Measurements from ENCODE around the gene PSMD3. TPM values are rescaled to one million over a fixed set of nuclear protein-coding genes. Genes with fewer than 3 reads are reported as not detected.

The PSMD3 gene
- total and polyA plus RNA-seq, 2 donors (not counting 1 experiment from before 2014, with no cell fraction given) = 55.5 to 66.9 TPM

GRCh38 chr17:40015998-40016985, 35.7 kb downstream of the PSMD3 start:
- H2AFZ ChIP-seq (ENCODE audit: low read length) = no peak overlapping the region
- H3K27me3 ChIP-seq (ENCODE audit: control insufficient read depth, insufficient read depth, low read length) = no peaks in the 10 kb centered on the region
- H4K20me1 ChIP-seq (ENCODE audit: control insufficient read depth, extremely low read depth, insufficient read depth, low read length) = no peaks in the 10 kb centered on the region
- no peak overlapping the region for H3K27ac ChIP-seq (ENCODE audit: insufficient read depth, low read length)
- no peaks in the 10 kb centered on the region for H3K9me3 ChIP-seq (ENCODE audit: control insufficient read depth, insufficient read depth, low read depth, low read length)
- peaks cover 7% of the 10 kb centered on the region for H3K36me3 ChIP-seq (ENCODE audit: control insufficient read depth, insufficient read depth, low read length)
- DNase-seq (ENCODE audit: low read depth in 2 of 2) = no peak
- no peak overlapping the region for H3K9ac ChIP-seq (ENCODE audit: insufficient read depth, low read length)
- no peak overlapping the region for H3K4me2 ChIP-seq (ENCODE audit: extremely low read depth, insufficient read depth, low read length)
- no peaks in the 10 kb centered on the region for H3K79me2 ChIP-seq (ENCODE audit: control insufficient read depth, insufficient read depth, low read length)
- H3K4me1 ChIP-seq (ENCODE audit: control insufficient read depth, extremely low read depth, insufficient read depth, low read length) = peaks cover 19% of the 10 kb centered on the region
- no peak for TF ChIP-seq EZH2 (IDR thresholded peaks at IDR 0.05; ENCODE audit: low read length, missing control alignments)
- TF ChIP-seq, protein P1, sequence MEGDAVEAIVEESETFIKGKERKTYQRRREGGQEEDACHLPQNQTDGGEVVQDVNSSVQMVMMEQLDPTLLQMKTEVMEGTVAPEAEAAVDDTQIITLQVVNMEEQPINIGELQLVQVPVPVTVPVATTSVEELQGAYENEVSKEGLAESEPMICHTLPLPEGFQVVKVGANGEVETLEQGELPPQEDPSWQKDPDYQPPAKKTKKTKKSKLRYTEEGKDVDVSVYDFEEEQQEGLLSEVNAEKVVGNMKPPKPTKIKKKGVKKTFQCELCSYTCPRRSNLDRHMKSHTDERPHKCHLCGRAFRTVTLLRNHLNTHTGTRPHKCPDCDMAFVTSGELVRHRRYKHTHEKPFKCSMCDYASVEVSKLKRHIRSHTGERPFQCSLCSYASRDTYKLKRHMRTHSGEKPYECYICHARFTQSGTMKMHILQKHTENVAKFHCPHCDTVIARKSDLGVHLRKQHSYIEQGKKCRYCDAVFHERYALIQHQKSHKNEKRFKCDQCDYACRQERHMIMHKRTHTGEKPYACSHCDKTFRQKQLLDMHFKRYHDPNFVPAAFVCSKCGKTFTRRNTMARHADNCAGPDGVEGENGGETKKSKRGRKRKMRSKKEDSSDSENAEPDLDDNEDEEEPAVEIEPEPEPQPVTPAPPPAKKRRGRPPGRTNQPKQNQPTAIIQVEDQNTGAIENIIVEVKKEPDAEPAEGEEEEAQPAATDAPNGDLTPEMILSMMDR (conservative IDR thresholded peaks at IDR 0.05 in 1 of 2, IDR thresholded peaks at IDR 0.05 in 1 of 2; ENCODE audit: low read depth in 1 of 2, low read length in 2 of 2) = no peak
- H3K4me3 ChIP-seq (replicated peaks in 1 of 4; ENCODE audit: control extremely low read depth in 1 of 4, insufficient read depth in 1 of 4, low read depth in 3 of 4, low read length in 4 of 4) = no peak overlapping the region

DNA sequence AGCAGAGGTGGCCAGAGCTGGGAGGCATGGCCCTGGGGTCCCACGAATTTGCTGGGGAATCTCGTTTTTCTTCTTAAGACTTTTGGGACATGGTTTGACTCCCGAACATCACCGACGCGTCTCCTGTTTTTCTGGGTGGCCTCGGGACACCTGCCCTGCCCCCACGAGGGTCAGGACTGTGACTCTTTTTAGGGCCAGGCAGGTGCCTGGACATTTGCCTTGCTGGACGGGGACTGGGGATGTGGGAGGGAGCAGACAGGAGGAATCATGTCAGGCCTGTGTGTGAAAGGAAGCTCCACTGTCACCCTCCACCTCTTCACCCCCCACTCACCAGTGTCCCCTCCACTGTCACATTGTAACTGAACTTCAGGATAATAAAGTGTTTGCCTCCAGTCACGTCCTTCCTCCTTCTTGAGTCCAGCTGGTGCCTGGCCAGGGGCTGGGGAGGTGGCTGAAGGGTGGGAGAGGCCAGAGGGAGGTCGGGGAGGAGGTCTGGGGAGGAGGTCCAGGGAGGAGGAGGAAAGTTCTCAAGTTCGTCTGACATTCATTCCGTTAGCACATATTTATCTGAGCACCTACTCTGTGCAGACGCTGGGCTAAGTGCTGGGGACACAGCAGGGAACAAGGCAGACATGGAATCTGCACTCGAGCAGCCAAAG, 36.9 kb downstream of the PSMD3 start:
- TF ChIP-seq, protein P1 (conservative IDR thresholded peaks at IDR 0.05 in 1 of 2, IDR thresholded peaks at IDR 0.05 in 1 of 2; ENCODE audit: low read depth in 1 of 2, low read length in 2 of 2) = no peak
- no peak for TF ChIP-seq EZH2 (IDR thresholded peaks at IDR 0.05; ENCODE audit: low read length, missing control alignments)

More for the DNA sequence above, 36.9 kb downstream of the PSMD3 start:
- Histone ChIP-seq H4K20me1 (ENCODE audit: control insufficient read depth, extremely low read depth, insufficient read depth, low read length) (no peaks in the 10 kb centered on the region), H3K9ac (ENCODE audit: insufficient read depth, low read length) (no peak overlapping the region), H3K36me3 (ENCODE audit: control insufficient read depth, insufficient read depth, low read length) (peaks cover 7% of the 10 kb centered on the region), H3K9me3 (ENCODE audit: control insufficient read depth, insufficient read depth, low read depth, low read length) (no peaks in the 10 kb centered on the region), H3K4me1 (ENCODE audit: control insufficient read depth, extremely low read depth, insufficient read depth, low read length) (peaks cover 26% of the 10 kb centered on the region), H2AFZ (ENCODE audit: low read length) (no peak overlapping the region), H3K4me3 (replicated peaks in 1 of 4; ENCODE audit: control extremely low read depth in 1 of 4, insufficient read depth in 1 of 4, low read depth in 3 of 4, low read length in 4 of 4) (no peak overlapping the region), H3K4me2 (ENCODE audit: extremely low read depth, insufficient read depth, low read length) (no peak overlapping the region), H3K79me2 (ENCODE audit: control insufficient read depth, insufficient read depth, low read length) (no peaks in the 10 kb centered on the region), H3K27ac (ENCODE audit: insufficient read depth, low read length) (peak overlapping the region; percentile 85), H3K27me3 (ENCODE audit: control insufficient read depth, insufficient read depth, low read length) (no peaks in the 10 kb centered on the region)
- no peak for DNase-seq (ENCODE audit: low read depth in 2 of 2)
